ENCODE measurements around the gene SIRT2. TPM values are rescaled to one million over a fixed set of nuclear protein-coding genes. Genes with fewer than 3 reads are reported as not detected.

The SIRT2 gene
- polyA plus RNA-seq, 1 donor from 2014 or later: 102 TPM

DNA sequence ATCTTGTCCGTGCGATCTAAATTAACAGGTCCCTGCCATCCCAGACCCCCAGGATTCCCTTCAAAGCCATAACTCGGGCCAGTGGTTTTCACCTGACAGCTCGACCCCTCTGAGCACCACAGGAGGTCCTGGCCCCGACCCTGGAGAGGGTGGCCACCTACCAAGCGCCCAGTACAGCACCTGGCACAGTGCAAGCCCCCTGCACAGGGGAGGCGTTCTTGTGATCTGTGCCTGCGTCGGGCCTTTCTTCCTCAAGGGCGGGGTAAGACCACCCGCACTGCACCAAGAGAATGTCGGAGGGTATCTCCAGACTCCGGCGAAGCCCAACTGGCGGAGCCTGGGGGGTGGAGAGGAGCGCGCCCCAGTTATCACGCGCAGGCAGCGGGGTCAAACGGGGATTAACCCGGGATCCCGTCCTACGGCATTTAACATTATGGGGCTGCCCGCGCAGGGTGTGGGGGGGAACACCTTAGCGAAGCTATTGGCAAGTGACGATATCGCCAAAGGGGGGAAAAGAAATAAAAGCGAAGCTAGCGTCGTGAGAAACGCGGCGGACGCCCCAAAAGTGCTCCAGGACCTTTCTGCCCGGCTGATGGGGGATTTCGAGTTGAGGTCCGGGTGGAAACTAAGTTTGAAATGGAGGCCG is 48.3 kb downstream of the SIRT2 start:
- TF ChIP-seq CTCF (IDR thresholded peaks at IDR 0.05; ENCODE audit: poor library complexity, severe bottlenecking) (no peak), EP300 (conservative IDR thresholded peaks at IDR 0.05; ENCODE audit: poor library complexity, severe bottlenecking) (no peak)
- TF ChIP-seq, protein P1, sequence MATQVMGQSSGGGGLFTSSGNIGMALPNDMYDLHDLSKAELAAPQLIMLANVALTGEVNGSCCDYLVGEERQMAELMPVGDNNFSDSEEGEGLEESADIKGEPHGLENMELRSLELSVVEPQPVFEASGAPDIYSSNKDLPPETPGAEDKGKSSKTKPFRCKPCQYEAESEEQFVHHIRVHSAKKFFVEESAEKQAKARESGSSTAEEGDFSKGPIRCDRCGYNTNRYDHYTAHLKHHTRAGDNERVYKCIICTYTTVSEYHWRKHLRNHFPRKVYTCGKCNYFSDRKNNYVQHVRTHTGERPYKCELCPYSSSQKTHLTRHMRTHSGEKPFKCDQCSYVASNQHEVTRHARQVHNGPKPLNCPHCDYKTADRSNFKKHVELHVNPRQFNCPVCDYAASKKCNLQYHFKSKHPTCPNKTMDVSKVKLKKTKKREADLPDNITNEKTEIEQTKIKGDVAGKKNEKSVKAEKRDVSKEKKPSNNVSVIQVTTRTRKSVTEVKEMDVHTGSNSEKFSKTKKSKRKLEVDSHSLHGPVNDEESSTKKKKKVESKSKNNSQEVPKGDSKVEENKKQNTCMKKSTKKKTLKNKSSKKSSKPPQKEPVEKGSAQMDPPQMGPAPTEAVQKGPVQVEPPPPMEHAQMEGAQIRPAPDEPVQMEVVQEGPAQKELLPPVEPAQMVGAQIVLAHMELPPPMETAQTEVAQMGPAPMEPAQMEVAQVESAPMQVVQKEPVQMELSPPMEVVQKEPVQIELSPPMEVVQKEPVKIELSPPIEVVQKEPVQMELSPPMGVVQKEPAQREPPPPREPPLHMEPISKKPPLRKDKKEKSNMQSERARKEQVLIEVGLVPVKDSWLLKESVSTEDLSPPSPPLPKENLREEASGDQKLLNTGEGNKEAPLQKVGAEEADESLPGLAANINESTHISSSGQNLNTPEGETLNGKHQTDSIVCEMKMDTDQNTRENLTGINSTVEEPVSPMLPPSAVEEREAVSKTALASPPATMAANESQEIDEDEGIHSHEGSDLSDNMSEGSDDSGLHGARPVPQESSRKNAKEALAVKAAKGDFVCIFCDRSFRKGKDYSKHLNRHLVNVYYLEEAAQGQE (IDR thresholded peaks at IDR 0.05; ENCODE audit: borderline replicate concordance): peak; percentile 64
- H3K9me2 ChIP-seq (ENCODE audit: insufficient read depth, low read length): no peaks in the 10 kb centered on the region
- peak overlapping the region; percentile 99 for H3K27ac ChIP-seq (ENCODE audit: low read length)
- peak overlapping the region; percentile 71 for H3K4me3 ChIP-seq (ENCODE audit: low read length)
- H2AFZ ChIP-seq (ENCODE audit: low read depth, low read length): peak overlapping the region; percentile 47
- H3K36me3 ChIP-seq (ENCODE audit: insufficient read depth, low read length): no peaks in the 10 kb centered on the region
- no peaks in the 10 kb centered on the region for H3K9me3 ChIP-seq (ENCODE audit: low read length)
- peak overlapping the region; percentile 90 for H3K9ac ChIP-seq (ENCODE audit: low read length)
- peaks cover 28% of the 10 kb centered on the region for H3K79me2 ChIP-seq (replicated peaks; ENCODE audit: insufficient read depth, low read length)
- H3K4me2 ChIP-seq (ENCODE audit: low read length): peak overlapping the region; percentile 99
- peaks cover 10% of the 10 kb centered on the region for H3F3A ChIP-seq (ENCODE audit: insufficient read depth, low read length, poor library complexity, severe bottlenecking)
- peaks cover 25% of the 10 kb centered on the region for H4K20me1 ChIP-seq (ENCODE audit: insufficient read depth)
- no peaks in the 10 kb centered on the region for H3K27me3 ChIP-seq (ENCODE audit: insufficient read depth, low read depth, low read length)

- Histone ChIP-seq H3K9me3 (ENCODE audit: low read length) (no peaks in the 10 kb centered on the region), H3K79me2 (replicated peaks; ENCODE audit: insufficient read depth, low read length) (peaks cover 33% of the 10 kb centered on the region), H3K27me3 (ENCODE audit: insufficient read depth, low read depth, low read length) (no peaks in the 10 kb centered on the region), H2AFZ (ENCODE audit: low read depth, low read length) (peak overlapping the region; percentile 47), H3K9ac (ENCODE audit: low read length) (peak overlapping the region; percentile 90), H3K36me3 (ENCODE audit: insufficient read depth, low read length) (no peaks in the 10 kb centered on the region), H3F3A (ENCODE audit: insufficient read depth, low read length, poor library complexity, severe bottlenecking) (peaks cover 10% of the 10 kb centered on the region), H3K4me3 (ENCODE audit: low read length) (peak overlapping the region; percentile 71), H4K20me1 (ENCODE audit: insufficient read depth) (peaks cover 26% of the 10 kb centered on the region), H3K4me2 (ENCODE audit: low read length) (peak overlapping the region; percentile 99), H3K9me2 (ENCODE audit: insufficient read depth, low read length) (no peaks in the 10 kb centered on the region), H3K27ac (ENCODE audit: low read length) (peak overlapping the region; percentile 99)
- TF ChIP-seq CTCF (IDR thresholded peaks at IDR 0.05; ENCODE audit: poor library complexity, severe bottlenecking) (peak; percentile 35), EZH2 (IDR thresholded peaks at IDR 0.05; ENCODE audit: borderline replicate concordance, insufficient read depth, low read length, poor library complexity, severe bottlenecking) (no peak), MXI1 (conservative IDR thresholded peaks at IDR 0.05; ENCODE audit: poor library complexity, severe bottlenecking) (peak; percentile 75), EP300 (conservative IDR thresholded peaks at IDR 0.05; ENCODE audit: poor library complexity, severe bottlenecking) (peak; percentile 43), RAD21 (conservative IDR thresholded peaks at IDR 0.05) (peak; percentile 28), SMC3 (conservative IDR thresholded peaks at IDR 0.05; ENCODE audit: poor library complexity) (peak; percentile 43), TAF1 (IDR thresholded peaks at IDR 0.05; ENCODE audit: low read depth) (no peak), POLR2AphosphoS5 (IDR thresholded peaks at IDR 0.05) (peak; percentile 91)
- TF ChIP-seq, protein P1 (IDR thresholded peaks at IDR 0.05; ENCODE audit: borderline replicate concordance): peak; percentile 78
Measured at GRCh38 chr19:38850436-38850975, 48.9 kb downstream of the SIRT2 start.
